Activated CD4-positive, alpha-beta memory T cell treated with anti-CD3 and anti-CD28 coated beads, Interleukin-2, amount 10 ng/mL, durations not matched to agents 7 days and 5 days (primary cell): ENCODE measurements around the gene SELENOI. TPM values are rescaled to one million over a fixed set of nuclear protein-coding genes. Genes with fewer than 3 reads are reported as not detected.
"Not testable (repeated sequence)": the region's sequence is repeated elsewhere in the genome, so short reads cannot be mapped to it uniquely, and the experiment has no call there.

Experiments
- CTCF ChIA-PET: fragments of 350-600 bp; sonication (Branson Sonifier 250); formaldehyde crosslinking; loops from one replicate; lab custom pipeline; 2021; ENCODE audit warnings: antibody characterized with exemption, inconsistent platforms; lab: Charles Lee
- POLR2A ChIA-PET: fragments of 350-600 bp; sonication (Branson Sonifier 250); formaldehyde crosslinking; loops from one replicate; lab custom pipeline; 2021; ENCODE audit warnings: antibody characterized with exemption; lab: Charles Lee
- DNase-seq: peaks from one replicate; pipeline ENCODE4 v3.0.0-alpha.2; 2020
- H3K27ac Mint-ChIP-seq: one replicate; pipeline ENCODE4 v1.8.0; 2021; ENCODE audit warnings: mild to moderate bottlenecking, mixed read lengths
- H3K27me3 Mint-ChIP-seq: one replicate; pipeline ENCODE4 v1.8.0; 2021; ENCODE audit warnings: mixed read lengths
- H3K36me3 Mint-ChIP-seq: one replicate; pipeline ENCODE4 v1.8.0; 2021; ENCODE audit warnings: low read depth, mixed read lengths
- H3K4me1 Mint-ChIP-seq: one replicate; pipeline ENCODE4 v1.8.0; 2021; ENCODE audit warnings: mixed read lengths
- H3K4me3 Mint-ChIP-seq: one replicate; pipeline ENCODE4 v1.8.0; 2021; ENCODE audit warnings: mild to moderate bottlenecking, mixed read lengths
- H3K9me3 Mint-ChIP-seq: one replicate; pipeline ENCODE4 v1.8.0; 2021; ENCODE audit warnings: mixed read lengths
- total RNA-seq, 2 experiments: library from RNA; stranded (reverse); gene quantifications; one replicate each; pipeline ENCODE4 v1.2.3, GENCODE V29; 2021

The SELENOI gene
- total RNA-seq, 2 experiments from 2014 or later = 22.9 to 31.4 TPM

DNA sequence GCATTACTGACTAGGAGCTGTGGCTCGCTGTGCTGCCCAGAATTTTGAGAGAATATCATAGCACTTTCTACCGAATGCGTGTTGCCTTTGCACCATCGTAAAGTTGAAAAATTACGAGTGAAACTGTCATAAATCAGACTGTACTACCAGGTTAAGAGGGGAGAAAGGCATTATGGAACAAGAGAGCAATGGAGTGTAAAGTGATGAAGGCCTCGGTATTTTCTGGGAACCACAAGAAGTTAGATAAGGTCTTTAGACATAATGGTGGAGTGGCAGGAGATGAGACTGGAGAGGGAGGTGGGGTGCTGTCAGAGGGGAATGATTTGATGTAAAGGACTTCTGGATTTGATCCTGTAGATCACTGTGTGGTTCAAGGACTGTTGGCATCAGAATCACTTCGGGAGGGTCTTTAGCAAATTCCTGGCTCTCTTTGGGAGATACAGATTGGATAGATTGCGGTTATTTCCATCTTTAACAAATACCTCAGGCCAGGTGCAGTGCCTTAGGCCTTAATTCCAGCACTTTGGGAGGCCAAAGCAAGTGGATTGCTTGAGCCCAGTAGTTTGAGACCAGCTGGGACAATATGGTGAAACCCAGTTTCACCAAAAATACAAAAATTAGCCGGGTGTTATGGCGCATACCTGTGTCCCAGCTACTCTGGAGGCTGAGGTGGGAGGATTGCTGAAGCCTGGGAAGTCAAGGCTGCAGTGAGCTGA, 5.6 kb downstream of the SELENOI start:
- Mint-ChIP-seq H3K36me3 (peaks cover 31% of the 10 kb centered on the region), H3K4me3 (no peak overlapping the region), H3K4me1 (peaks cover 54% of the 10 kb centered on the region), H3K9me3 (no peaks in the 10 kb centered on the region), H3K27me3 (no peaks in the 10 kb centered on the region), H3K27ac (no peak overlapping the region)
- CTCF ChIA-PET = no interaction called here
- DNase-seq = no peak
- POLR2A ChIA-PET = interaction anchor here (1.2 kb wide), 1 partner anchor 12 kb away, joined by 4 read pairs; no protein-coding TSS in a partner anchor

DNA sequence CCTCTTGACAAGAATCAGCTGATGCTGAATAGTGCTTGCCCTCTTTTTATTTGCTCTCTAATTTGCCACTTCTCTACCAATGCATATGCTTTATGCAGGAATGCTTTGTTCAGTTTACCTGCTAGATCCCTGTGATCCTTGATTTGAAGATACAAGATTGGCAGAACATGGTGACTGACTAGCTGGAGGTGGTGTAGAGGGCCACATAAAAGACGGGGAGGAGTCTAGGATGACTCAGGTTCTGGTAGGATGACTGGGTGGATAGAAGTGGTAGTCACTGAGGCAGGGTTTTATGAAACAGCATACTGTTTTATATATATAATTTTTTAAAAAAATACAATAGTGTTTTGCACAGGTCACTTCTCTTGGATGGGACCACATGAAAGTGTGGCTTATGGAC, 6.9 kb downstream of the SELENOI start:
- CTCF ChIA-PET = no interaction called here
- peaks cover 37% of the 10 kb centered on the region for H3K36me3 Mint-ChIP-seq
- no peak for DNase-seq
- H3K9me3 Mint-ChIP-seq = no peaks in the 10 kb centered on the region
- H3K27me3 Mint-ChIP-seq = no peaks in the 10 kb centered on the region
- POLR2A ChIA-PET = no interaction called here
- no peak overlapping the region for H3K4me3 Mint-ChIP-seq
- peaks cover 54% of the 10 kb centered on the region for H3K4me1 Mint-ChIP-seq
- H3K27ac Mint-ChIP-seq = peak overlapping the region; percentile 0

DNA sequence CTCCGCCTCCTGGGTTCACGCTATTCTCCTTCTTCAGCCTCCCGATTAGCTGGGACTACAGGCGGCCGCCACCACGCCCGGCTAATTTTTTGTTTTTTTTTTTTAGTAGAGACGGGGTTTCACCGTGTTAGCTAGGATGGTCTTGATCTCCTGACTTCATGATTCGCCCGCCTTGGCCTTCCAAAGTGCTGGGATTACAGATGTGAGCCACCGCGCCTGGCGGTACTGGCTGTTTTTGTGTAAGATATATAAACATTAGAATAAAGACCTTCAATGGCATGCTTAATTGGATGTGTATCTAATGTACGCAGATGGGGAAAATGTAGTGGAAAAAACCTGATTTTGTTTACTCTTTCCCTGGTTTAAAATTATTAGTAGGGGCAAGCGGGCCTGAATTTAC, 8.5 kb downstream of the SELENOI start:
- H3K4me3 Mint-ChIP-seq, H3K27me3 Mint-ChIP-seq, H3K9me3 Mint-ChIP-seq, CTCF ChIA-PET, H3K27ac Mint-ChIP-seq, DNase-seq: not testable (repeated sequence)
- Mint-ChIP-seq H3K4me1 (peaks cover 46% of the 10 kb centered on the region), H3K36me3 (peaks cover 33% of the 10 kb centered on the region)
- POLR2A ChIA-PET = interaction anchor here (3.4 kb wide), 1 partner anchor 9 kb away, joined by 25 read pairs; the partner anchor contains the start of genes ADGRF3 and SELENOI

DNA sequence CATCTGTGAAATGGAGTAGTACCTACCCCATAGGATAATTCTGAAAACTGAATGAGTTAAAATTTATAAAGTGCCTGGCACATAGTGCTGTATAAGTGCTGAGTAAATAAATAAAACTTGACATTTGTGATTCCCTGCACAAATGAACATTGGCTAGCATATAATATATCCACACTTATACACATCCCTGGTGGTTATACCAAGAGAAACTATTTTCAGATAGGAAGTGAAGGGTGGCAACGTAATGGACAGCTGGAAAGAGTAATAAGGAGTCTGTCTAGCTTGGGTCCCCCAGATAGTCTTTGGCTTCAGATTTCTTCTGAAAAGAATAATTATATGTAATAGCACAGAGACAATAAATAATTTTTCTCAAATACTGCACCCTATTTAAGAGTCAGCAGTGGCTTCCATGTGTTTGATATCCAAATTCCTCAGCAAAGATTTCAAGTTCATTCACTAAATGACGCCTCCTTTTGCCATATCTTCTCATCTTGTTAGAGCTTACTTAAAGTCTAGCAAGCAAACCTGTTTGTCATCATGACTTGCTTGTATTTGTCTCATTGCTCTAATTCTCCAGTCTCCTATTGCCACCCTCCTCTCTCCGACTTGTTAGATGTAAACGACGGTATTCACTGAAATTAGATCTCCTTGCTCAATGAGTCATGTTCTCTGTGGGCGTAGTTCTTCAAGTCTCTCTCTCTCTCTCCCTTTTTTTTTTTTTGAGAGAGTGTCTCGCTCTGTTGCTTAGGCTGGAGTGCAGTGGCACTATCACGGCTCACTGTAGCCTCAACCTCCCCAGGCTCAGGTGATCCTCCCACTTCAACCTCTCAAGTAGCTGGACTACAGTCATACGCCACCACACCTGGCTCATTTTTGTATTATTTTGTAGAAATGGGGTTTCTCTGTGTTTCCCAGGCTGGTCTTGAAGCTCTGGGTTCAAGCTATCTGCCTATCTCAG, 9.4 kb downstream of the SELENOI start:
- H3K27me3 Mint-ChIP-seq = no peaks in the 10 kb centered on the region
- CTCF ChIA-PET = interaction anchor here (1.5 kb wide), 1 partner anchor 8 kb away, joined by 4 read pairs; the partner anchor contains the start of gene ADGRF3

DNA sequence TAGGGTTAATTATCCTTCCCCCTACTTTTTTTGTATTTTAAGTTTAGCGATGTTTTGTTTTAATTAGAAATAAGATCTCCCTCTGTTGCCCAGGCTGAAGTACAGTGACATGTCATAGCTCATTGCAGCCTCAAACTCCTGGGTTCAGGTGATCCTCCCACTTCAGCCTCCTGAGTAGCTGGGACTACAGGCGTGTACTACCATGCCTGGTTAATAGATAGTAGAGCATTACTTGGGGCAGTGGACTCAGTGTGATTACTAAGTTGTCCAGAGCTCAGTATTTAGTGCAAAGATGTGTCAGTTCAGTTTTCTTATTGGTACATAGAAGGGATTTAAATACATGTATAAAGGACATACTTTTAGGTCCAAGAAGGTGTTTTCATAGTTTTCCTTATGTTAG, 10.2 kb downstream of the SELENOI start:
- ChIA-PET CTCF (interaction anchor here (1.5 kb wide), 1 partner anchor 9 kb away, joined by 4 read pairs; the partner anchor contains the start of gene ADGRF3), POLR2A (interaction anchor here (1.0 to 3.4 kb wide), 2 partner anchors 10 to 524 kb away, joined by 3 to 25 read pairs; partner anchors contain the start of genes ADGRF3 and SELENOI)
- Mint-ChIP-seq H3K27me3 (no peaks in the 10 kb centered on the region), H3K4me1 (peaks cover 45% of the 10 kb centered on the region), H3K4me3 (no peak overlapping the region), H3K27ac (no peak overlapping the region), H3K36me3 (peaks cover 34% of the 10 kb centered on the region), H3K9me3 (no peaks in the 10 kb centered on the region)
- DNase-seq = no peak

More for the DNA sequence above, 9.4 kb downstream of the SELENOI start:
- H3K4me3 Mint-ChIP-seq = no peak overlapping the region
- peaks cover 37% of the 10 kb centered on the region for H3K36me3 Mint-ChIP-seq
- POLR2A ChIA-PET = interaction anchor here (3.4 kb wide), 1 partner anchor 10 kb away, joined by 25 read pairs; the partner anchor contains the start of genes ADGRF3 and SELENOI
- H3K9me3 Mint-ChIP-seq = no peaks in the 10 kb centered on the region
- H3K4me1 Mint-ChIP-seq = peaks cover 46% of the 10 kb centered on the region
- no peak for DNase-seq
- H3K27ac Mint-ChIP-seq = no peak overlapping the region

DNA sequence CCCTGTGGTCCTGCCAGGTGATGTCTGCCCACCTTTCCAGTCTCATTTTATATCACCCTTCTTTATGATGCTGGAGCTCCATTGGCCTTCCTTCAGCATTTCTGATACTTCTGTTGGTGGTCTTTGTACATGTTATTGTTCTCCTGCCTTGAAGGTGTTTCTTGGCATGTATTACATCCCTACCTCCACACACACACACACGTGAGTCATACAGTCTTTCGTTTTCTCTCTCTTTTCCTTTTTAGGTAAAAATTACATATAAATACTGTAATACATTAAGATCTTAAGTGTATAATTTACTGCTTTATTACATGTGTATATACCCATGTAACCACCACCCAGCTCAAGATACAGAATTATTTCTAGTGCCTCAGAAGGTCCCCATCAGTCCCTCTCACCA, 10.8 kb downstream of the SELENOI start:
- H3K27me3 Mint-ChIP-seq = no peaks in the 10 kb centered on the region
- peaks cover 44% of the 10 kb centered on the region for H3K4me1 Mint-ChIP-seq
- no peak for DNase-seq
- peaks cover 34% of the 10 kb centered on the region for H3K36me3 Mint-ChIP-seq
- POLR2A ChIA-PET = interaction anchor here (1.0 to 3.4 kb wide), 2 partner anchors 11 to 525 kb away, joined by 3 to 25 read pairs; partner anchors contain the start of genes ADGRF3 and SELENOI
- no peak overlapping the region for H3K27ac Mint-ChIP-seq
- CTCF ChIA-PET = no interaction called here
- H3K4me3 Mint-ChIP-seq = no peak overlapping the region
- H3K9me3 Mint-ChIP-seq = no peaks in the 10 kb centered on the region

DNA sequence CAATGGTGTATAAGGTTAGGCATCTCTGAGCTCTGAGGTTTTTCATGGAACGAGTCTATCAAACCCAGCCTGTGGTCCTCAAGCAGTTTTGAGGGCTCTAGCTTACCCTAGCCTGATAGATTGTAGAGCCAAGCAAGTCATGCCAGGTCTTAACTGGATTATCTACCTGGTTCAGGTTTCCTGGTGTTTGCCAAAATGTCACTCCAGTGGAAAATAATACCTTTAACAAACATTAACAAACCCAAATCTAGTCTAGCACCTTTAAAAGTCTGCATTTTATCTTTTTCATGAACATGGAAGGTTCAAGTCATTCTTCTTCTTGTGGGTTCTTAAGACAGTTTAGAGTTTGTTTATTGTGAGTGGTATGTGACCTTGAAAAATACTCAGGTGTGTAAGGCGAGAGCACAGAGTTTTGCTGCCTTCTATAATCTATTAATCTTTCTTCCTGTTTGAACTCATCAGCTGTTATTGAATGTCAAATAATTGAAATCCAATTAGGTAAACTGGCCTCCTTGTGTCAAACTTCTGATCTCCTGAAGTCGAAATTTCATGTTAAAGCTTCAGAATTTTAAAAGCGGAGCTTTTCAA, 14.0 kb downstream of the SELENOI start:
- Mint-ChIP-seq H3K4me3 (no peak overlapping the region), H3K9me3 (no peaks in the 10 kb centered on the region), H3K36me3 (peaks cover 27% of the 10 kb centered on the region), H3K27me3 (no peaks in the 10 kb centered on the region), H3K4me1 (peaks cover 44% of the 10 kb centered on the region), H3K27ac (no peak overlapping the region)
- no peak for DNase-seq
- ChIA-PET CTCF (no interaction called here), POLR2A (no interaction called here)

DNA sequence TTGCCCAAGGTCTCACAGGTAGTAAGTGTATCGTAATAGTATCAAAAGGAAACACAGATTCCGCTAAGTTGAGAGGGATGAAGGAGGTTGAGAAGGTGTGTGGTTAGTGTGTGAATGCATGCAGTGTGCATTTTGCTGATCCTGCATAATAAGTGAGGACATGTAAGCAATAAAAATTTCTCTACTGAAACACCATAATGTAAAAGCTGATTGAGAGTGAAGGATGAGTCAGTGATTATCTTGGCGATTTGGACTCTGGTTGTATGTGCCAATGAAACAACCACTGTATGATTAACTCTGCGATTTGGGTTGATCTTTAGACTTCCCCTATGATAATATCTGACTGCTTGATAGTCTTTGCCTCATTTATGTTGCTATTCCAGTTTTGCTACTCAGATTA, 17.4 kb downstream of the SELENOI start:
- Mint-ChIP-seq H3K9me3 (no peaks in the 10 kb centered on the region), H3K27me3 (no peaks in the 10 kb centered on the region), H3K4me3 (no peak overlapping the region), H3K4me1 (peaks cover 25% of the 10 kb centered on the region), H3K36me3 (peaks cover 37% of the 10 kb centered on the region), H3K27ac (peak overlapping the region; percentile 25)
- ChIA-PET POLR2A (interaction anchor here (0.6 to 1.8 kb wide), 3 partner anchors 13 to 326 kb away, joined by 3 to 21 read pairs (median 4); partner anchors contain the start of genes ADGRF3 and SELENOI), CTCF (interaction anchor here (0.6 to 1.3 kb wide), 2 partner anchors 12 to 14 kb away, joined by 3 to 4 read pairs; no protein-coding TSS in a partner anchor)
- DNase-seq = no peak

DNA sequence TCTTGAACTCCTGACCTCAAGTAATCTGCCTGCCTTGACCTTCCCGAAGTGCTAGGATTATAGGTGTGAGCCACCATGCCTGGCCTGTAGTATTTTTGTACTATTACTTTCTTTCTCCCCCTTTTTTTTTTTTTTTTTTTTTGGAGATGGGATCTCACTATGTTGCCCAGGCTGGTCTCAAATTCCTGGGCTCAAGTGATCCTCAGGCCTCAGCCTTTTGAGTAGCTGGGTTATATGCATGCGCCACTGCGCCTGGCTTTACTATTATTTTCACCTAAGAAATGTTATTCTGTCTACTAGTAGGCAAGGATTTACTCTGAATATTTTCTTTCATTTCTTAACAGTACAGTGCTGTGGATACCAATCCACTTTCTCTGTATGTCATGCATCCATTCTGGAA, 18.0 kb downstream of the SELENOI start:
- no peak for DNase-seq
- ChIA-PET POLR2A (interaction anchor here (1.5 to 1.8 kb wide), 2 partner anchors 13 to 18 kb away, joined by 4 to 21 read pairs; partner anchors contain the start of genes ADGRF3 and SELENOI), CTCF (interaction anchor here (0.7 to 1.3 kb wide), 2 partner anchors 11 to 27 kb away, joined by 3 to 4 read pairs; no protein-coding TSS in a partner anchor)
- Mint-ChIP-seq H3K36me3 (peaks cover 43% of the 10 kb centered on the region), H3K9me3 (no peaks in the 10 kb centered on the region), H3K4me3 (no peak overlapping the region), H3K4me1 (peaks cover 25% of the 10 kb centered on the region), H3K27me3 (no peaks in the 10 kb centered on the region), H3K27ac (no peak overlapping the region)

DNA sequence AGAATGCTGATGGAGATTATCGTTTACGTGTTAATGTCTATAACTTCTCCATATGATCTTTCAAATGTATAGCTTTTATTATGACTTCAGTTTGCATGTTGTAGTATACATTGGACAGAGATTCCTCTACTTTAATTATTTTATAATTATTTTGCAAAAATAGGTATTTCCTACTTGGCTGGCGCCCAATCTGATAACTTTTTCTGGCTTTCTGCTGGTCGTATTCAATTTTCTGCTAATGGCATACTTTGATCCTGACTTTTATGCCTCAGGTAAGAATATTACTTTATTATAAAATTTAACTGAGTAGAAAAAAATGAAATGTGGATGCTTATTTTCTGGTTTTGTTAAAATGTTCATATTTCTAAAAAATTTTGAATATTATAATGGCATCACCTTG, 18.7 kb downstream of the SELENOI start:
- Mint-ChIP-seq H3K27me3 (no peaks in the 10 kb centered on the region), H3K36me3 (peaks cover 47% of the 10 kb centered on the region), H3K9me3 (no peaks in the 10 kb centered on the region), H3K4me3 (no peak overlapping the region), H3K4me1 (peaks cover 22% of the 10 kb centered on the region), H3K27ac (no peak overlapping the region)
- ChIA-PET POLR2A (no interaction called here), CTCF (no interaction called here)
- no peak for DNase-seq

DNA sequence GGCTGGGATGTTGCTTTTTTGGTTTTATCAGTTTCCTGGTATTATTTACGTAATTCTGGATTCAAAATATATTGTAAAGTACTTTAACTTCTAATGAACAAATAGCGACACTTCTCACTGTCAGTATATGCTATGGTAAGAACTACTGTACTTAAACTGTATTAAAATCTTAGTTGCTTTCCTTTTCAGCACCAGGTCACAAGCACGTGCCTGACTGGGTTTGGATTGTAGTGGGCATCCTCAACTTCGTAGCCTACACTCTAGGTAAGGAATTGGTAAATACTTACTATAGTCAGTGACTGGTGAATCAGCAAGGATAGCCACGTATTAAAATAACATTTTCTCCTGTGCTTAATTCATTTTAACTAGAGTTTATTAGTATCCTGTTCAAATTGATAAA, 21.0 kb downstream of the SELENOI start:
- H3K9me3 Mint-ChIP-seq = no peaks in the 10 kb centered on the region
- H3K27ac Mint-ChIP-seq = no peak overlapping the region
- H3K27me3 Mint-ChIP-seq = no peaks in the 10 kb centered on the region
- peaks cover 45% of the 10 kb centered on the region for H3K36me3 Mint-ChIP-seq
- CTCF ChIA-PET = interaction anchor here (1.0 to 1.1 kb wide), 2 partner anchors 37 to 136 kb away, joined by 3 read pairs; no protein-coding TSS in a partner anchor
- H3K4me3 Mint-ChIP-seq = no peak overlapping the region
- POLR2A ChIA-PET = no interaction called here
- H3K4me1 Mint-ChIP-seq = peaks cover 15% of the 10 kb centered on the region
- no peak for DNase-seq

DNA sequence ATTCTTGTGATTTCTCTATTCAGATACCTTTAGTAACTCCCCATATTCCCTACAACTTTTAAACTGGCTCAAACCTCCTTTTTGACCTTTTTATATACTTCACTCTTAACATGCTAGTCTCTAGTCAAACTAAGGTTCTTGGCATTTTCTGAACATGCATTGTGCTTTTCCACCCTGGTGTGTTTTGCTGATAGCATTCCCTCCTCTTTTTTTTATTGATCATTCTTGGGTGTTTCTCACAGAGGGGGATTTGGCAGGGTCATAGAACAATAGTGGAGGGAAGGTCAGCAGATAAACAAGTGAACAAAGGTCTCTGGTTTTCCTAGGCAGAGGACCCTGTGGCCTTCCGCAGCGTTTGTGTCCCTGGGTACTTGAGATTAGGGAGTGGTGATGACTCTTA, 23.7 kb downstream of the SELENOI start:
- H3K27me3 Mint-ChIP-seq, POLR2A ChIA-PET, H3K9me3 Mint-ChIP-seq, CTCF ChIA-PET, H3K4me3 Mint-ChIP-seq, H3K4me1 Mint-ChIP-seq, H3K27ac Mint-ChIP-seq, DNase-seq: not testable (repeated sequence)
- H3K36me3 Mint-ChIP-seq = peaks cover 59% of the 10 kb centered on the region
